Glutamatergic neuron (in vitro differentiated cells): ENCODE data around the gene ZNF358. TPM values are rescaled to one million over a fixed set of nuclear protein-coding genes. Genes with fewer than 3 reads are reported as not detected.

Experiments used
- DNase-seq: peaks from one replicate; pipeline ENCODE4 v3.0.0; 2022
- H3K27ac Mint-ChIP-seq: one replicate; pipeline ENCODE4 v1.8.0; 2020; ENCODE audit warnings: mild to moderate bottlenecking, mixed read lengths, inconsistent platforms; ENCODE audit not compliant: unreplicated experiment
- H3K27me3 Mint-ChIP-seq: one replicate; pipeline ENCODE4 v1.8.0; 2020; ENCODE audit warnings: mild to moderate bottlenecking, moderate library complexity, mixed read lengths, inconsistent platforms; ENCODE audit not compliant: unreplicated experiment
- H3K36me3 Mint-ChIP-seq: one replicate; pipeline ENCODE4 v1.8.0; 2020; ENCODE audit warnings: mild to moderate bottlenecking, mixed read lengths, inconsistent platforms; ENCODE audit not compliant: unreplicated experiment
- H3K4me1 Mint-ChIP-seq: one replicate; pipeline ENCODE4 v1.8.0; 2020; ENCODE audit warnings: mild to moderate bottlenecking, low read depth, mixed read lengths, inconsistent platforms; ENCODE audit not compliant: unreplicated experiment
- H3K4me3 Mint-ChIP-seq: one replicate; pipeline ENCODE4 v1.8.0; 2020; ENCODE audit warnings: mild to moderate bottlenecking, mixed read lengths, inconsistent platforms; ENCODE audit not compliant: unreplicated experiment
- H3K9me3 Mint-ChIP-seq: one replicate; pipeline ENCODE4 v1.8.0; 2020; ENCODE audit warnings: mild to moderate bottlenecking, moderate library complexity, mixed read lengths, inconsistent platforms; ENCODE audit not compliant: unreplicated experiment
- CTCF ChIP-seq: fragments of 200-600 bp; sonication (generic); IDR thresholded peaks from one replicate; pipeline ENCODE4 v1.5.0; 2021; ENCODE audit not compliant: partially characterized antibody, unreplicated experiment
- total RNA-seq: library from RNA; stranded (reverse); fragmentation: NEBNext Ultra II Directional; extraction: Animal tissue kit (Norgen Biotek cat#: 25700); gene quantifications from one replicate; pipeline ENCODE4 v1.2.1, GENCODE V29; 2021; ENCODE audit not compliant: unreplicated experiment

Gene ZNF358
- total RNA-seq, 1 donor from 2014 or later: 148 TPM

DNA sequence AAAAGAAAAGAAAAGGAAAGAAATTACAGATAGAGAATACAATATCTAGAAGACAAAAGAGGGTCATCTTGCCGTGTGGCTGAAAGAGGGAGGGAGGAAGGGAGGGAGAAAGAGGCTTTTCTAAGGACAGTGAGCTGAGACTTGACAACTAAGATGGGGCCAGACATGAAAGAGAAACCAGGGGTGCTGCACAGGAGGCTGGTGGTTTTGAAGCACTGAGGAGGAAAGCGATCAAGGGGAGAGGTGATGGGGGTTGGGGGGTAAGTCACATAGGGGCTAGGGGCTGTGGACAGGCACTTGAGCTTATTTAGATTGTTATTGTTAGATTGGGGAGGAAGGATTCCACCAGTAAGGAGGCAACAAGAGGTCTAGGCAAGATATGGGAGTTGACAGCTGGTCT, 36.9 kb downstream of the ZNF358 start:
- Mint-ChIP-seq H3K27ac (no peak overlapping the region), H3K27me3 (peaks cover 9% of the 10 kb centered on the region), H3K36me3 (peaks cover 6% of the 10 kb centered on the region), H3K9me3 (no peaks in the 10 kb centered on the region), H3K4me3 (no peak overlapping the region), H3K4me1 (no peaks in the 10 kb centered on the region)
- no peak for DNase-seq
- TF ChIP-seq CTCF: no peak

- TF ChIP-seq CTCF: no peak
- no peaks in the 10 kb centered on the region for H3K9me3 Mint-ChIP-seq
- H3K4me3 Mint-ChIP-seq: no peak overlapping the region
- peaks cover 9% of the 10 kb centered on the region for H3K36me3 Mint-ChIP-seq
- H3K27ac Mint-ChIP-seq: no peak overlapping the region
- no peak for DNase-seq
- H3K27me3 Mint-ChIP-seq: peaks cover 9% of the 10 kb centered on the region
- H3K4me1 Mint-ChIP-seq: no peaks in the 10 kb centered on the region
These were observed 38.7 kb downstream of the ZNF358 start for GRCh38 chr19:7554565-7554964.

GRCh38 chr19:7554990-7555864, 39.3 kb downstream of the ZNF358 start:
- no peak for TF ChIP-seq CTCF
- no peak overlapping the region for H3K27ac Mint-ChIP-seq
- no peaks in the 10 kb centered on the region for H3K9me3 Mint-ChIP-seq
- no peaks in the 10 kb centered on the region for H3K4me1 Mint-ChIP-seq
- H3K36me3 Mint-ChIP-seq: peaks cover 11% of the 10 kb centered on the region
- peaks cover 7% of the 10 kb centered on the region for H3K27me3 Mint-ChIP-seq
- DNase-seq: peak; percentile 62
- no peak overlapping the region for H3K4me3 Mint-ChIP-seq

- Mint-ChIP-seq H3K27ac (no peak overlapping the region), H3K36me3 (peaks cover 15% of the 10 kb centered on the region), H3K27me3 (peaks cover 5% of the 10 kb centered on the region), H3K4me3 (no peak overlapping the region), H3K4me1 (no peaks in the 10 kb centered on the region), H3K9me3 (no peaks in the 10 kb centered on the region)
- no peak for TF ChIP-seq CTCF
- no peak for DNase-seq
These were observed 40.9 kb downstream of the ZNF358 start for GRCh38 chr19:7556696-7557315.

DNA sequence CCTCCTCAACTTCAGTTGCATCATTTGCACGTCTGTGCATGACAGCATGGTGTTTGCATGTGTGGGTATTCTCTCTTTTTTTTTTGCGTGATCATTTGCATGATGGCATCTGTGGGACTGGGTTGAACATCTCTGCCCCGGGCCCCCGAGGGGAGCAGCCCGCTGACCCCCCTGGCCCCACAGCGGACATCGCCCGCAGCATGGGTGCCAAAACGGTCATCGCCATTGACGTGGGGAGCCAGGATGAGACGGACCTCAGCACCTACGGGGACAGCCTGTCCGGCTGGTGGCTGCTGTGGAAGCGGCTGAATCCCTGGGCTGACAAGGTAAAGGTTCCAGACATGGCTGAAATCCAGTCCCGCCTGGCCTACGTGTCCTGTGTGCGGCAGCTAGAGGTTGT, 42.8 kb downstream of the ZNF358 start:
- Mint-ChIP-seq H3K4me1 (no peaks in the 10 kb centered on the region), H3K36me3 (peaks cover 10% of the 10 kb centered on the region), H3K27ac (no peak overlapping the region), H3K27me3 (peaks cover under 1% of the 10 kb centered on the region), H3K9me3 (peaks cover 2% of the 10 kb centered on the region), H3K4me3 (no peak overlapping the region)
- TF ChIP-seq CTCF: no peak
- no peak for DNase-seq
